GM23338 (cell line): ENCODE measurements around the gene PLPPR5.

Experiments used
- NANOG ChIP-seq: IDR thresholded peaks from 2 replicates; pipeline ENCODE4 v1.6.1; 2016; ENCODE audit warnings: antibody characterized with exemption, borderline replicate concordance
- POLR2AphosphoS5 ChIP-seq: IDR thresholded peaks from 2 replicates; pipeline ENCODE4 v1.6.1; 2016; ENCODE audit warnings: antibody characterized with exemption, low read depth
- TF ChIP-seq, protein P1 (sequence below), 2 experiments: fragments of 200-600 bp in 1 of 2; sonication (generic) in 1 of 2; conservative IDR thresholded peaks; 2 replicates each; pipeline versions ENCODE4 v1.5.1 to v1.6.1; 2016 to 2017; ENCODE audit warnings: antibody characterized with exemption in 2 of 2, low read depth in 2 of 2, mild to moderate bottlenecking in 2 of 2, moderate library complexity in 1 of 2
- TF ChIP-seq, protein P2 (sequence below): IDR thresholded peaks from one replicate; pipeline ENCODE4 v1.6.1; 2018; ENCODE audit warnings: antibody characterized with exemption; ENCODE audit not compliant: unreplicated experiment

DNA sequence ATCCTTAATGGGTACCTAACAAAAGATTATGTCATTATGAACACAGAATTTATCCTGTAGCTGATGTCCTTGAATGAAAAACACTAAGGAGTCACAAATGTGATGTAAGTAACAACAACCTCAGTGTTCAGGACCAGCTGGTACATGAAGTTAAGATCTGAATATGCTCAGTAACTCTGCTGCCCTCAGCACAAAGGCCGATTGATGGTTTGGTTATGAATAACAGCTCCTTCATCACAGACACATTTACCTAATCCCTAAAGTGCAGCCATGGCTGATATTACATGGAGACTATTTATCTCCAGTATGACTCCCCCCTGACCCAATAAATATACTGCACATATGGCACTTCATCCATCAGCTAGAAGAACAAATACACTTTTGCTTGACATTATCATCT, 75.2 kb downstream of the PLPPR5 start:
- TF ChIP-seq, protein P1, sequence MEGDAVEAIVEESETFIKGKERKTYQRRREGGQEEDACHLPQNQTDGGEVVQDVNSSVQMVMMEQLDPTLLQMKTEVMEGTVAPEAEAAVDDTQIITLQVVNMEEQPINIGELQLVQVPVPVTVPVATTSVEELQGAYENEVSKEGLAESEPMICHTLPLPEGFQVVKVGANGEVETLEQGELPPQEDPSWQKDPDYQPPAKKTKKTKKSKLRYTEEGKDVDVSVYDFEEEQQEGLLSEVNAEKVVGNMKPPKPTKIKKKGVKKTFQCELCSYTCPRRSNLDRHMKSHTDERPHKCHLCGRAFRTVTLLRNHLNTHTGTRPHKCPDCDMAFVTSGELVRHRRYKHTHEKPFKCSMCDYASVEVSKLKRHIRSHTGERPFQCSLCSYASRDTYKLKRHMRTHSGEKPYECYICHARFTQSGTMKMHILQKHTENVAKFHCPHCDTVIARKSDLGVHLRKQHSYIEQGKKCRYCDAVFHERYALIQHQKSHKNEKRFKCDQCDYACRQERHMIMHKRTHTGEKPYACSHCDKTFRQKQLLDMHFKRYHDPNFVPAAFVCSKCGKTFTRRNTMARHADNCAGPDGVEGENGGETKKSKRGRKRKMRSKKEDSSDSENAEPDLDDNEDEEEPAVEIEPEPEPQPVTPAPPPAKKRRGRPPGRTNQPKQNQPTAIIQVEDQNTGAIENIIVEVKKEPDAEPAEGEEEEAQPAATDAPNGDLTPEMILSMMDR (conservative IDR thresholded peaks at IDR 0.05; ENCODE audit: low read depth in 2 of 2), result no peak
- TF ChIP-seq NANOG (no peak), POLR2AphosphoS5 (no peak)
- TF ChIP-seq, protein P2, sequence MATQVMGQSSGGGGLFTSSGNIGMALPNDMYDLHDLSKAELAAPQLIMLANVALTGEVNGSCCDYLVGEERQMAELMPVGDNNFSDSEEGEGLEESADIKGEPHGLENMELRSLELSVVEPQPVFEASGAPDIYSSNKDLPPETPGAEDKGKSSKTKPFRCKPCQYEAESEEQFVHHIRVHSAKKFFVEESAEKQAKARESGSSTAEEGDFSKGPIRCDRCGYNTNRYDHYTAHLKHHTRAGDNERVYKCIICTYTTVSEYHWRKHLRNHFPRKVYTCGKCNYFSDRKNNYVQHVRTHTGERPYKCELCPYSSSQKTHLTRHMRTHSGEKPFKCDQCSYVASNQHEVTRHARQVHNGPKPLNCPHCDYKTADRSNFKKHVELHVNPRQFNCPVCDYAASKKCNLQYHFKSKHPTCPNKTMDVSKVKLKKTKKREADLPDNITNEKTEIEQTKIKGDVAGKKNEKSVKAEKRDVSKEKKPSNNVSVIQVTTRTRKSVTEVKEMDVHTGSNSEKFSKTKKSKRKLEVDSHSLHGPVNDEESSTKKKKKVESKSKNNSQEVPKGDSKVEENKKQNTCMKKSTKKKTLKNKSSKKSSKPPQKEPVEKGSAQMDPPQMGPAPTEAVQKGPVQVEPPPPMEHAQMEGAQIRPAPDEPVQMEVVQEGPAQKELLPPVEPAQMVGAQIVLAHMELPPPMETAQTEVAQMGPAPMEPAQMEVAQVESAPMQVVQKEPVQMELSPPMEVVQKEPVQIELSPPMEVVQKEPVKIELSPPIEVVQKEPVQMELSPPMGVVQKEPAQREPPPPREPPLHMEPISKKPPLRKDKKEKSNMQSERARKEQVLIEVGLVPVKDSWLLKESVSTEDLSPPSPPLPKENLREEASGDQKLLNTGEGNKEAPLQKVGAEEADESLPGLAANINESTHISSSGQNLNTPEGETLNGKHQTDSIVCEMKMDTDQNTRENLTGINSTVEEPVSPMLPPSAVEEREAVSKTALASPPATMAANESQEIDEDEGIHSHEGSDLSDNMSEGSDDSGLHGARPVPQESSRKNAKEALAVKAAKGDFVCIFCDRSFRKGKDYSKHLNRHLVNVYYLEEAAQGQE, result no peak
